ENCODE measurements around the gene SFXN3. TPM values are rescaled to one million over a fixed set of nuclear protein-coding genes. Genes with fewer than 3 reads are reported as not detected.

The SFXN3 gene
- total and polyA plus RNA-seq, 2 of the 13 experiments (the other 11 are each of a cell fraction or from before 2014, with no cell fraction given), result 16.8 to 71.5 TPM

DNA sequence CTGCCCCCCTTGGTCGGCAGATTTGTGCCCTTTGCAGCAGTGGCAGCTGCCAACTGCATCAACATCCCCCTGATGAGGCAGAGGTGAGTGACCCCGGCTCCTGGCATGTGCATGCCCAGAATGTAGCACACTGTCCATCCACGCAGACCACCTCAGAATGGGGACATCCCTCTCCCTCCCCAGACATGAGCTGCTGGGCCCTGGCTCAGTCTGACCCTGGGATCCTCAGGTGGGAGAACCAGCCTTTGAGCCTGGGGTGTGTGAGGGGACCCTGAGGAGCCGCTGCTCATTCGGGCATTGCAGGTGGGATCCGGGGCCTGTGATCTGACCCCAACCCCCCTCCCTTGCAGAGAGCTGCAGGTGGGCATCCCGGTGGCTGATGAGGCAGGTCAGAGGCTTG, 5.7 kb downstream of the SFXN3 start (continued):
- TF ChIP-seq NFAT5 (CRISPR knock-in tag; IDR thresholded peaks at IDR 0.05) (no peak), ZMYM3 (CRISPR knock-in tag; IDR thresholded peaks at IDR 0.05) (no peak), CHD4 (IDR thresholded peaks at IDR 0.05; ENCODE audit: borderline replicate concordance, low read length) (no peak), ZFX (CRISPR knock-in tag; IDR thresholded peaks at IDR 0.05; ENCODE audit: low read depth) (no peak)

DNA sequence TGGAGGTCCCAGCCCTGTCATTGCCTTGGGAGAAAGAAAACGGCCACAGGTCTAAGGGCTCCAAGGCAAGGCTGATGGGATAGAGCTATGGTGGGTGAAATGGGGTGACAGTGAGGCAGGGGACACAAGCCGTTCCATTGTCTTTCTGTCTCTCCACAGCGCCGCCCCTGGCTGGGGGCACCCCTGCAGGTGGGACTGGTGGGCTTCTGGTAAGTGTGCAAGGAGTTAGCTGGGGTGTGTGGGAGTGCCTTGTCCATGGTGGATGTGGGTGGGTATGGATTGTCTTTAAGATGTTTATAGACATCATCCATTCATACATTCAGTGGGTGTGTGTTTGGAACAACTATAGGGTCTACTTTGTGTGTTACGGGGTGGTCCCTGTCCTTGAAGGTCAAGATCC, 7.5 kb downstream of the SFXN3 start:
- ChIA-PET CTCF (ENCODE audit: low intra/inter-chr PET ratio, low total read pairs) (no interaction called here), POLR2A (no interaction called here)
- no peaks in the 10 kb centered on the region for H4K20me1 ChIP-seq (ENCODE audit: insufficient read depth, low read length)
- peaks cover 48% of the 10 kb centered on the region for H3K4me1 ChIP-seq (ENCODE audit: insufficient read depth, low read length)
- WGBS (ENCODE audit: low lambda C conversion rate), result 90% methylated on average over 5 of the region's 5 CpGs
- H3K27me3 ChIP-seq (ENCODE audit: control insufficient read depth in 1 of 2, insufficient read depth in 2 of 2, low read length in 2 of 2), result no peaks in the 10 kb centered on the region
- no TSS peak for BruUV-seq (replicated peaks)
- FAIRE-seq (no peak), ATAC-seq (no peak), DNase-seq (ENCODE audit: low spot score) (no peak)
- no peak overlapping the region for H3K9ac ChIP-seq (ENCODE audit: insufficient read depth, low read depth, low read length)
- no peaks in the 10 kb centered on the region for H3K79me2 ChIP-seq (ENCODE audit: insufficient read depth, low read length)
- in situ Hi-C loops (cut with HindIII; ENCODE audit: extremely low pct_ligation_motif_present, low pct_unique_long_range_greater_than_20kb), result no loop called here
- TF ChIP-seq PITX1 (CRISPR knock-in tag; IDR thresholded peaks at IDR 0.05), result no peak
- TF ChIP-seq SKIL (CRISPR knock-in tag; IDR thresholded peaks at IDR 0.05; ENCODE audit: borderline replicate concordance), result no peak
- no peak for TF ChIP-seq UBTF (CRISPR knock-in tag; IDR thresholded peaks at IDR 0.05)
- TF ChIP-seq, protein P1, sequence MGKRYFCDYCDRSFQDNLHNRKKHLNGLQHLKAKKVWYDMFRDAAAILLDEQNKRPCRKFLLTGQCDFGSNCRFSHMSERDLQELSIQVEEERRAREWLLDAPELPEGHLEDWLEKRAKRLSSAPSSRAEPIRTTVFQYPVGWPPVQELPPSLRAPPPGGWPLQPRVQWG (CRISPR knock-in tag; IDR thresholded peaks at IDR 0.05; ENCODE audit: borderline replicate concordance, low read depth), result no peak
- TF ChIP-seq, protein P2, sequence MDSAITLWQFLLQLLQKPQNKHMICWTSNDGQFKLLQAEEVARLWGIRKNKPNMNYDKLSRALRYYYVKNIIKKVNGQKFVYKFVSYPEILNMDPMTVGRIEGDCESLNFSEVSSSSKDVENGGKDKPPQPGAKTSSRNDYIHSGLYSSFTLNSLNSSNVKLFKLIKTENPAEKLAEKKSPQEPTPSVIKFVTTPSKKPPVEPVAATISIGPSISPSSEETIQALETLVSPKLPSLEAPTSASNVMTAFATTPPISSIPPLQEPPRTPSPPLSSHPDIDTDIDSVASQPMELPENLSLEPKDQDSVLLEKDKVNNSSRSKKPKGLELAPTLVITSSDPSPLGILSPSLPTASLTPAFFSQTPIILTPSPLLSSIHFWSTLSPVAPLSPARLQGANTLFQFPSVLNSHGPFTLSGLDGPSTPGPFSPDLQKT (CRISPR knock-in tag; IDR thresholded peaks at IDR 0.05; ENCODE audit: borderline replicate concordance), result no peak
- no peaks in the 10 kb centered on the region for H3K9me3 ChIP-seq (ENCODE audit: low read length)
- H3K36me3 ChIP-seq (replicated peaks in 1 of 2; ENCODE audit: control insufficient read depth in 1 of 2, insufficient read depth in 2 of 2, low read length in 2 of 2), result peaks cover 9 to 31% of the 10 kb centered on the region in 2 experiments; a peak in 3 of 5 replicates
- H2AFZ ChIP-seq (ENCODE audit: low read length), result no peak overlapping the region
- H3K4me3 ChIP-seq (replicated peaks in 1 of 3; ENCODE audit: insufficient read depth in 1 of 3, low read depth in 2 of 3, low read length in 3 of 3), result no peak overlapping the region
- intact Hi-C loops (cut with micrococcal nuclease; ENCODE audit: unreplicated experiment), result no loop called here
- H3K4me2 ChIP-seq (ENCODE audit: low read depth, low read length), result no peak overlapping the region
- H3K27ac ChIP-seq (ENCODE audit: extremely low read length, insufficient read depth, low read length), result no peak overlapping the region
